VCaP (cell line): Measurements from ENCODE around the gene A4GALT.
"Not testable (repeated sequence)": the region's sequence is repeated elsewhere in the genome, so short reads cannot be mapped to it uniquely, and the experiment has no call there.

Experiments
- H3K27ac ChIP-seq: fragments of 450-650 bp; 2 replicates; pipeline ENCODE4 v1.5.1; 2017
- CTCF ChIP-seq: fragments of 450-650 bp; conservative IDR thresholded peaks from 2 replicates; pipeline ENCODE4 v1.5.1; 2017; ENCODE audit warnings: mild to moderate bottlenecking, moderate library complexity

A4GALT gene

GRCh38 chr22:42682113-42682851, 38.4 kb downstream of the A4GALT start:
- 0 out of 2 replicates have a peak overlapping the region, but pooled peaks have one; percentile 14 for H3K27ac ChIP-seq
- TF ChIP-seq CTCF = peak; percentile 41

- no peak overlapping the region for H3K27ac ChIP-seq
- TF ChIP-seq CTCF = no peak
Observed at GRCh38 chr22:42680648-42681047, 40.0 kb downstream of the A4GALT start.

- H3K27ac ChIP-seq = no peak overlapping the region
- TF ChIP-seq CTCF = no peak
Observed at GRCh38 chr22:42679691-42680090, 41.0 kb downstream of the A4GALT start.

- TF ChIP-seq CTCF = no peak
- no peak overlapping the region for H3K27ac ChIP-seq
Observed at GRCh38 chr22:42678894-42679293, 41.8 kb downstream of the A4GALT start.

- not testable (repeated sequence) for H3K27ac ChIP-seq
Observed at GRCh38 chr22:42677936-42678335, 42.7 kb downstream of the A4GALT start.

- H3K27ac ChIP-seq = no peak overlapping the region
- no peak for TF ChIP-seq CTCF
Observed at GRCh38 chr22:42676059-42676607, 44.5 kb downstream of the A4GALT start.

GRCh38 chr22:42673898-42674401, 46.7 kb downstream of the A4GALT start:
- TF ChIP-seq CTCF = no peak
- no peak overlapping the region for H3K27ac ChIP-seq

GRCh38 chr22:42673071-42673470, 47.6 kb downstream of the A4GALT start:
- not testable (repeated sequence) for H3K27ac ChIP-seq
